Activated naive CD4-positive, alpha-beta T cell treated with anti-CD3 and anti-CD28 coated beads, Interleukin-2, amount 10 ng/mL, durations not matched to agents 7 days and 5 days (primary cell): ENCODE measurements around the gene POLR3B.
"Not testable (repeated sequence)": the region's sequence is repeated elsewhere in the genome, so short reads cannot be mapped to it uniquely, and the experiment has no call there.

Experiments used
- CTCF ChIA-PET: fragments of 350-600 bp; sonication (Branson Sonifier 250); formaldehyde crosslinking; loops from one replicate; lab custom pipeline; 2021; ENCODE audit warnings: antibody characterized with exemption; lab: Charles Lee
- DNase-seq: peaks from one replicate; pipeline ENCODE4 v3.0.0-alpha.2; 2020
- H3K27ac Mint-ChIP-seq: one replicate; pipeline ENCODE4 v1.8.0; 2021; ENCODE audit warnings: mild to moderate bottlenecking, moderate library complexity, mixed read lengths
- H3K27me3 Mint-ChIP-seq: one replicate; pipeline ENCODE4 v1.8.0; 2021; ENCODE audit warnings: mild to moderate bottlenecking, mixed read lengths
- H3K36me3 Mint-ChIP-seq: one replicate; pipeline ENCODE4 v1.8.0; 2021; ENCODE audit warnings: mixed read lengths
- H3K4me1 Mint-ChIP-seq: one replicate; pipeline ENCODE4 v1.8.0; 2021; ENCODE audit warnings: mixed read lengths
- H3K4me3 Mint-ChIP-seq: one replicate; pipeline ENCODE4 v1.8.0; 2021; ENCODE audit warnings: mild to moderate bottlenecking, moderate library complexity, mixed read lengths
- H3K9me3 Mint-ChIP-seq: one replicate; pipeline ENCODE4 v1.8.0; 2021; ENCODE audit warnings: mixed read lengths

POLR3B gene

DNA sequence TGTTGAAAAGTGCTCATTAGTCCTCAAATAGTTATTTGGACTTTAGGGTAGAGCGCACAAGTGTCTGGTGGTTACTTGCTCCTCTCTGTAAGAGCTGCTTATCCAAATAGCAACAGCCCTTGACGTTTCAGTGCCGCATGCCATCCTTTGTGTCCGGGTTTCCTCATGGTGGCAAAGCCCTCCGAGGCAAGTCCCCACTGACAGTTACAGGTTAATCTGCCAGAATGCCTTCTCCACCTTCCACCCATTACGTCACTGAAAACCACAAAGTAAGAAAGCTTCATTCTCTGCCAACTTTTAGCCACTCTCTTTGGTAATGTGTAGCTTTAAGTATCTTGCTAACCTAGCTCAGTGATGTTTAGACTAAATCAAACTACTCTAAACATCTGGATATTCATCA lies 78.6 kb downstream of the POLR3B start:
- no peak overlapping the region for H3K4me3 Mint-ChIP-seq
- H3K4me1 Mint-ChIP-seq, result no peaks in the 10 kb centered on the region
- CTCF ChIA-PET, result no interaction called here
- peaks cover 8% of the 10 kb centered on the region for H3K36me3 Mint-ChIP-seq
- no peaks in the 10 kb centered on the region for H3K9me3 Mint-ChIP-seq
- no peaks in the 10 kb centered on the region for H3K27me3 Mint-ChIP-seq
- no peak overlapping the region for H3K27ac Mint-ChIP-seq
- DNase-seq, result no peak

DNA sequence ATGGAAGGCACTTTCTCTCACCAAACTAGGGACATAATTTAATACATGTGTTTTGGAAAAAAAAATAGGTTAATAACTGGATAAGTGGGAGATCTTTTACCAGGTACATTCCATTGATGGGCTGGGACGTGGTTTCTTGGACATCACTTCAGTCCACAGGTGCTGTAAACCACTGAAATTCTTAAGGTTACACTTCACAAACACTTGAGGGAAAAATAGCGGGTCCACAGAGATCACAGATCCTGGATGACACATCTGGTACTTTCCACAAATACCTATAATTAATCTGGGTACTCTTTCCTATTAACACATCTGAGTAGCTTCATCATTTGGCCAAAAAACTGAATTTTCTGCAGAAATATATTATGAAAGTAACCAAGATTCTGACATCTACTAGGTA lies 85.0 kb downstream of the POLR3B start:
- CTCF ChIA-PET, result no interaction called here
- H3K4me3 Mint-ChIP-seq, result no peak overlapping the region
- H3K27me3 Mint-ChIP-seq, result no peaks in the 10 kb centered on the region
- H3K27ac Mint-ChIP-seq, result no peak overlapping the region
- H3K4me1 Mint-ChIP-seq, result no peaks in the 10 kb centered on the region
- DNase-seq, result no peak
- peaks cover 8% of the 10 kb centered on the region for H3K36me3 Mint-ChIP-seq
- no peaks in the 10 kb centered on the region for H3K9me3 Mint-ChIP-seq

DNA sequence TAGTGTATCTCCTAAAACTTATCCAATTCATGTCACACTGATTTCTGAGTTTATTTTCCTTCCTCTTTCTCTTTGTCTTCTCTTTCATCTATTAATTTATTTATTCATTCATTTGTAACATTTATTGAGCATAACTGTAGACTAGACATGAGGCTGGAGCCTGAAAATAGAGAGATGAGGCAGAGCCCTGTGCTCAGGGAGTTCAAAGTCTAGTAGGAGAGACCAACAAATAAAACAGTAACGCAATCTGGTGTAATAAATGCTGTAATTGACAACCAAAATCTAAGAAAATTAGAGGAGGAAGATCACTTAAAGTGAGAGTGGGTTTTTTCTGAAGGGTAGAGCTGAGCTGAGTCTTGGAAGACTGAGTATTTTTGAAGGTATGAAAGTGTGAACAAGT lies 87.5 kb downstream of the POLR3B start:
- H3K27me3 Mint-ChIP-seq, result no peaks in the 10 kb centered on the region
- H3K4me1 Mint-ChIP-seq, result no peaks in the 10 kb centered on the region
- no peaks in the 10 kb centered on the region for H3K9me3 Mint-ChIP-seq
- no peak overlapping the region for H3K27ac Mint-ChIP-seq
- DNase-seq, result no peak
- H3K36me3 Mint-ChIP-seq, result peaks cover 4% of the 10 kb centered on the region
- no peak overlapping the region for H3K4me3 Mint-ChIP-seq
- CTCF ChIA-PET, result interaction anchor here (1.8 kb wide), 1 partner anchor 107 kb away, joined by 3 read pairs; no protein-coding TSS in a partner anchor

DNA sequence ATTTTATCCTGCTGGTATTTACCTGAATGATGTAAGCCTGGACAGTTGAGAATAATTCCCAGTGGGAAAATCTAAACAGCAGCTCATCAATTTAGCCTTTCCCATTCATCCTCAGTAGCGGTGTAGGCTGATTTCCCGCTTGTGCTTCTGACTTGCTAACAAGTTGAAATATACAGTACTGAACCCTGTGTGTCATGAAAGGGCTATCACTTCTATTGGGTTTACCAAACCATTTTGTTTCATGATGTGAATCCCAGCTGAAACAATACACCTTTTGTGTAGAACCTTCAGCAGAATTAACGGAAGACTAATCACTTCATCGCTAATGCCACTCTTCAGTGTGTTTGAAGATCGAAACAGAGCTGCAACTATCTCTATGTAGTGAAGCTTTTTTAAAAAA lies 88.4 kb downstream of the POLR3B start:
- H3K27ac Mint-ChIP-seq, result no peak overlapping the region
- H3K4me3 Mint-ChIP-seq, result no peak overlapping the region
- H3K9me3 Mint-ChIP-seq, result no peaks in the 10 kb centered on the region
- CTCF ChIA-PET, result interaction anchor here (1.8 kb wide), 1 partner anchor 106 kb away, joined by 3 read pairs; no protein-coding TSS in a partner anchor
- no peaks in the 10 kb centered on the region for H3K4me1 Mint-ChIP-seq
- H3K36me3 Mint-ChIP-seq, result no peaks in the 10 kb centered on the region
- no peak for DNase-seq
- no peaks in the 10 kb centered on the region for H3K27me3 Mint-ChIP-seq

DNA sequence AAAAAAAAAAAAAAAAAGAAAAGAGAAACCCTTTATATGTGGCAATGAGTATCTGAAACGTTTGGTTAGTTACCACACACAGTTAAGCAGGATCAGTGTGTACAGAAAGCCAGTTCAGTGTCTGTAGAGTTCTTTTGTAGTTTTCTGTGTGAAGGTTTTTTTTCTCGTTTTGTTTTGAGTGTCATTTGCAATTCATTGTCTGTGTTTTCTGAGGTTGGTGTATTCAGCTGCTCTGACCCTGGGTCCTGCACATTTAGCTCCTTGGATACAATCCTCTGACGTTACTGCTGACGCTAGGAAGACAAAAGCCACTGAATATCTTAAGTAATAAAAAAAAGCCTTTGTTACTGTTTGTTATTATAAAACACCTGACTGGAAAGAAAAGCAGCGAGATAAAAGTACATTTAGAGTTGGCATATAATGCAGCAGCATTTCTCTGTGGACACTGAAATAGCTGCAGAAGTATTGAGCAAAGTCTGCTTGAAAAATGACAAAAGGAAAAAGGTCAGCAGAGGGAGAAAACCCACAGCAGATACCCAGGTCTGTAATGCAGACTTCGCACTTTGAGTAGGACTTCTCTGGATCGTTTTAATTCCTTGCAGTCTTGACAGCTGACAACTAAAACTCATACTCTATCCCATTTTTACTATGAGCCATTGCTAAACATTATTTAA lies 89.0 kb downstream of the POLR3B start:
- DNase-seq, result no peak
- Mint-ChIP-seq H3K36me3 (no peaks in the 10 kb centered on the region), H3K4me1 (no peaks in the 10 kb centered on the region)

DNA sequence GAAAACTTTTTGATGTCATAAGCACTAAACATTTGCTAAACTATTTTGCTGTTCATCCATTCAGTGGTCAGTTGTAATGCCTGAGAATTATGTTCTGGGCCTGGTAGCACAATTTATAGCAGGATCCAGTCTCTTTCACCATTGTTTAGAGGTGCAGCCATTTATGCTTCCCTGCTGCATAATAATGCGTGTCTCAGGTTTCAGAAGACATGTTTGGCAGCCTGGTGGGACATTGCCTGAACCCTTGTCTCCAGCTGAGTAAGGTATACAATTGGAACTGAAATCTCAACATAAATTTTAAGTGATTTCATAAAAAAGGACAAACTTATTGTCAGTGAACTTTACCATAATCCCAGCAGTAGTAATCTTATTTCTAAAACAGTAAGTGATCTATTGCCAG lies 94.8 kb downstream of the POLR3B start:
- CTCF ChIA-PET, result no interaction called here
- Mint-ChIP-seq H3K9me3 (no peaks in the 10 kb centered on the region), H3K27ac (no peak overlapping the region), H3K36me3 (no peaks in the 10 kb centered on the region), H3K4me1 (no peaks in the 10 kb centered on the region), H3K27me3 (no peaks in the 10 kb centered on the region), H3K4me3 (no peak overlapping the region)
- DNase-seq, result no peak

More for the DNA sequence above, 89.0 kb downstream of the POLR3B start:
- Mint-ChIP-seq H3K27ac (no peak overlapping the region), H3K4me3 (no peak overlapping the region), H3K27me3 (no peaks in the 10 kb centered on the region), H3K9me3 (no peaks in the 10 kb centered on the region)
- CTCF ChIA-PET, result interaction anchor here (1.8 kb wide), 1 partner anchor 106 kb away, joined by 3 read pairs; no protein-coding TSS in a partner anchor

DNA sequence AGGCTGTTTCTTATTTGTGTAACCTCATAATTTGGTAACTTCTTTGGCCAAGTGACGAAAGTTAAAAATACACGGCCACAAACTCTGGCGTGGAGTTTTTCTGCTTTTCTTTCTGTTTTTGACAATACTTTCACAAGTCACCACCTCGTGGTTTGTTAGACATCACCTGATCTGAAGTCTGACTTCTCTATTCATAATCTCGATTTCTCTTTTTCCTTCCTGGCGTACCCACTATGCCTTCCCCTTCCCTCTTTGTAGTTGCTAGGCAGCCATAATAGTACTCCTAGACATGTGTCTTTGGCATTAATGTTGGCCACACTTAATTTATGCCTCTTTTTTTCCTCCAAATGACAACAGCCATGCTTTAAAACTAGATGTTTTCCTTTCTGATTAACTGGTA lies 97.6 kb downstream of the POLR3B start:
- DNase-seq, result no peak
- Mint-ChIP-seq H3K4me3 (no peak overlapping the region), H3K27ac (no peak overlapping the region), H3K4me1 (peaks cover 7% of the 10 kb centered on the region), H3K36me3 (no peaks in the 10 kb centered on the region), H3K9me3 (no peaks in the 10 kb centered on the region), H3K27me3 (no peaks in the 10 kb centered on the region)
- CTCF ChIA-PET, result no interaction called here

DNA sequence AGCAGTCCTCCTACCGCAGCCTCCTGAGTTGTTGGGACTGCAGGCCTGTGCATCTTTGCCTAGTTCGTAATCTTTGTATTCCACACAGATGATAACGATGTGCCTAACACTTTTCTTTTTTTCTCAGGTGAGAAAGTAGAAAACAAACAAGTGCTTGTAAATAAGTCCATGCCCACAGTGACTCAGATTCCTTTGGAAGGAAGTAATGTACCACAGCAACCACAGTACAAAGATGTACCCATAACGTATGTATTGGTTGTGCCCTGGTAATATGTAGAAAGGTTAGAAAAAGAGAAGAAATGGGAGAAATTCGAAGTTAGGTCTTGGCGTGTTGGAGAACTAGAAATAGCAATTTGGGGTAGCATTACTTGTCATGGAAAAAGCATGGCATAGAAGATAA lies 101.6 kb downstream of the POLR3B start:
- Mint-ChIP-seq H3K9me3 (no peaks in the 10 kb centered on the region), H3K27me3 (no peaks in the 10 kb centered on the region), H3K4me1 (peaks cover 15% of the 10 kb centered on the region), H3K36me3 (no peaks in the 10 kb centered on the region), H3K27ac (no peak overlapping the region), H3K4me3 (no peak overlapping the region)
- CTCF ChIA-PET, result no interaction called here
- no peak for DNase-seq

DNA sequence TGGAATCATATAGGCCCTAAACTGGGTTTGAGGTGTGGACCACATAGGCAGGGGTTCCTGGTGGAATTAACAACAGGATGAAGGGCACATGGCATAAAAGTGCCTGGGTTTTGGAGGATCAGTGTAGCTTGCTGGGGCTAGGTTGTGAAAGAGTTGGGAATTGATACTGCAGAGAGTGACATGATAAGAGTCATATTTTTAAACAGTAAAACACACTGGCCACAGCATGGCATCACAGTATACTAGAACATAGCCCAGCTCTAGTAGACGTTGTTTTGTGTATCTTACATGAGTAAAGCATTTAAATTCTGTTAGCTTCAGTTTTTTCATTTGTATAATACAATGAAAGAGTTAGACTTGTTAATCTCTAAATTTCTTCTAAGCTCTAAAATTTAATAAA lies 102.0 kb downstream of the POLR3B start:
- no peak for DNase-seq
- no peaks in the 10 kb centered on the region for H3K9me3 Mint-ChIP-seq
- H3K36me3 Mint-ChIP-seq, result no peaks in the 10 kb centered on the region
- no peak overlapping the region for H3K4me3 Mint-ChIP-seq
- no peak overlapping the region for H3K27ac Mint-ChIP-seq
- CTCF ChIA-PET, result no interaction called here
- H3K27me3 Mint-ChIP-seq, result no peaks in the 10 kb centered on the region
- peaks cover 15% of the 10 kb centered on the region for H3K4me1 Mint-ChIP-seq

DNA sequence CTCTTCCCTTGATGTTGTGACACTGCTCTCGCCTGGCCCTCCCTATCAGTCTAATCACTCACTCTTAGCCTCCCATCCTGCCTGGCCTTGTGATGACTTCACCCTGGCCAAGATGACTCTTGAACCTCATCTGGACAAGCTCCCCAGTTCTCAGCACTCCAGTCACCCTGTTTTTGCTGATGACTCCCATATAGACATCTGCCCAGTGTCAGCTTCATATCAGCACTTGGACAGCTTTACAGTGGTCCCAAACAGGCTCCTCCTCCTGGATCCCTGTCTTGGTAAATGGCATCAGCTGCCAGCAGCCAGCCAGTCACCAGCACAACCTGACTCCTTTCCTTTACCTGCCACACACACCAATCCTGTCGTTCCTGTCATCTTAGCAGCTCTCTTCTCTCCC lies 104.2 kb downstream of the POLR3B start:
- peaks cover 2% of the 10 kb centered on the region for H3K36me3 Mint-ChIP-seq
- no peaks in the 10 kb centered on the region for H3K27me3 Mint-ChIP-seq
- H3K9me3 Mint-ChIP-seq, result no peaks in the 10 kb centered on the region
- H3K27ac Mint-ChIP-seq, result no peak overlapping the region
- H3K4me3 Mint-ChIP-seq, result no peak overlapping the region
- CTCF ChIA-PET, result no interaction called here
- DNase-seq, result no peak
- peaks cover 15% of the 10 kb centered on the region for H3K4me1 Mint-ChIP-seq

DNA sequence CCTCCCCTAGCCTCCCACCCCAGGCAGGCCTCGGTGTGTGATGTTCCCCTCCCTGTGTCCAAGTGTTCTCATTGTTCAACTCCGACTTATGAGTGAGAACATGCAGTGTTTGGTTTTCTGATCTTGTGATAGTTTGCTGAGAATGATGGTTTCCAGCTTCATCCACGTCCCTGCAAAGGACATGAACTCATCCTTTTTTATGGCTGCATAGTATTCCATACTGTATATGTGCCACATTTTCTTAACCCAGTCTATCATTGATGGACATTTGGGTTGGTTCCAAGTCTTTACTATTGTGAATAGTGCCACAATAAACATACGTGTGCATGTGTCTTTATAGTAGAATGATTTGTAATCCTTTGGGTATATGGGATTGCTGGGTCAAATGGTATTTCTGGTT lies 108.1 kb downstream of the POLR3B start:
- H3K27me3 Mint-ChIP-seq, H3K9me3 Mint-ChIP-seq, H3K4me1 Mint-ChIP-seq, H3K36me3 Mint-ChIP-seq, H3K4me3 Mint-ChIP-seq, H3K27ac Mint-ChIP-seq, CTCF ChIA-PET, DNase-seq: not testable (repeated sequence)

DNA sequence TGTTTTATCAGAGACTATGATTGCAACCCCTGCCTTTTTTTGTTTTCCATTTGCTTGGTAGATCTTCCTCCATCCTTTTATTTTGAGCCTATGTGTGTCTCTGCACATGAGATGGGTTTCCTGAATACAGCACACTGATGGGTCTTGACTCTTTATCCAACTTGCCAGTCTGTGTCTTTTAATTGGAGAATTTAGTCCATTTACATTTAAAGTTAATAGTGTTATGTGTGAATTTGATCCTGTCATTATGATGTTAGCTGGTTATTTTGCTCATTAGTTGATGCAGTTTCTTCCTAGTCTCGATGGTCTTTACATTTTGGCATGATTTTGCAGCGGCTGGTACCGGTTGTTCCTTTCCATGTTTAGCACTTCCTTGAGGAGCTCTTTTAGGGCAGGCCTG lies 118.1 kb downstream of the POLR3B start:
- DNase-seq, H3K9me3 Mint-ChIP-seq, H3K27me3 Mint-ChIP-seq, H3K4me3 Mint-ChIP-seq, H3K4me1 Mint-ChIP-seq, CTCF ChIA-PET, H3K36me3 Mint-ChIP-seq, H3K27ac Mint-ChIP-seq: not testable (repeated sequence)

DNA sequence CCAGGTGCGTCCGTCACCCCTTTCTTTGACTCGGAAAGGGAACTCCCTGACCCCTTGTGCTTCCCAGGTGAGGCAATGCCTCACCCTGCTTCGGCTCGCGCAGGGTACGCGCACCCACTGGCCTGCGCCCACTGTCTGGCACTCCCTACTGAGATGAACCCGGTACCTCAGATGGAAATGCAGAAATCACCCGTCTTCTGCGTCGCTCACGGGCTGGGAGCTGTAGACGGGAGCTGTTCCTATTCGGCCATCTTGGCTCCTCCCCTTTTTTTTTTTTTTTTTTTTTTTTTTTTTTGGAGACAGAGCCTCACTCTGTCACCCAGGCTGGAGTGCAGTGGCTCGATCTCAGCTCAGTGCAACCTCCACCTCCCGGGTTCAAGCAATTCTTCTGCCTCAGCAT lies 120.1 kb downstream of the POLR3B start:
- H3K36me3 Mint-ChIP-seq, H3K4me1 Mint-ChIP-seq, DNase-seq, H3K27me3 Mint-ChIP-seq, H3K4me3 Mint-ChIP-seq, H3K27ac Mint-ChIP-seq, H3K9me3 Mint-ChIP-seq, CTCF ChIA-PET: not testable (repeated sequence)

DNA sequence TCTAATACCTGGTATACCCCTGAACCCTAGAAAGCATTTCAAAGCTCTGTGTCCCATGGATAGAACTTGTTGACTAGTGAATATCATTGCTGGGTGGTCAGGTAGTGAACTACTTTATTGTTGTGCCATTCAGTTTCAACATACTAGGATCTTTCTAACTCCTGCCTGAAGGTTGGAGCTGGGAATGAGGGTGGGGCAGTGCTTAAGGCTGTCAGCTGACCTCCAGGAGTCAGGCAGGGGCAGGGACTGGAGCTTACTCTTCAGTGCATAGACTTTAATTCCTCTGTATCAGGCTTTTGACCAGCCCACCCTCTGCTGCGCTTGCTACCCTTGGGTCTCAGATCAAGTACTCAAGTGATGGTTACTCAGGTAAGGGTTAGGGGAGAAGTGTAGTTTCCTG lies 122.7 kb downstream of the POLR3B start:
- DNase-seq, result no peak
- no peaks in the 10 kb centered on the region for H3K4me1 Mint-ChIP-seq
- no peaks in the 10 kb centered on the region for H3K36me3 Mint-ChIP-seq
- H3K9me3 Mint-ChIP-seq, result no peaks in the 10 kb centered on the region
- H3K27me3 Mint-ChIP-seq, result no peaks in the 10 kb centered on the region
- H3K4me3 Mint-ChIP-seq, result no peak overlapping the region
- CTCF ChIA-PET, result no interaction called here
- H3K27ac Mint-ChIP-seq, result no peak overlapping the region

DNA sequence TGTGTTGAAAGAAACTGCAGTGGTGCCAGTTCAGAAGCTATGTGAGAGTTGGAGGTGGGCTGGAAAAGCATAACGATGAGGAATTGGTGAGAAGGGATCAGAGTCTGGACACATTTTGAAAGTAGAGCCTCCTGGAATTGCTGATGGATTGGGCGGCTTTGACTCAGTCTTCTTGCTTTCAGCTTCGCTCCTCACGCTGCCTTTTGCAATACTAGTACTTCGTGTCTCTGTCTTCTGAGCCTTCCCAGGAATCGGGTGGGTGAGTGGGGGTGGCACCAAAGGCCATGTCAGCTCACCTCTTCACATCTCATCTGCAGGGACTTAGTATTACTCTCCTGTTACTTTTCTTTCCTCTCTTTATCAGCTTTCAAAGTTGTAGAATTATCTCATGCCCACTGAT lies 123.7 kb downstream of the POLR3B start:
- no peak for DNase-seq
- CTCF ChIA-PET, result interaction anchor here (0.6 kb wide), 1 partner anchor 237 kb away, joined by 3 read pairs; no protein-coding TSS in a partner anchor
- no peaks in the 10 kb centered on the region for H3K27me3 Mint-ChIP-seq

More for the DNA sequence above, 123.7 kb downstream of the POLR3B start:
- H3K4me1 Mint-ChIP-seq, result no peaks in the 10 kb centered on the region
- H3K9me3 Mint-ChIP-seq, result no peaks in the 10 kb centered on the region
- no peak overlapping the region for H3K4me3 Mint-ChIP-seq
- H3K27ac Mint-ChIP-seq, result no peak overlapping the region
- no peaks in the 10 kb centered on the region for H3K36me3 Mint-ChIP-seq
